GM19467 (cell line): ENCODE results near the gene MAP6.
"Not testable (repeated sequence)": the region's sequence is repeated elsewhere in the genome, so short reads cannot be mapped to it uniquely, and the experiment has no call there.

ENCODE experiments used
- ATAC-seq: cut with Tn5 transposase; IDR thresholded peaks from one replicate; pipeline ENCODE4 v1.9.1; 2021; ENCODE audit warnings: mild to moderate bottlenecking, moderate library complexity; ENCODE audit not compliant: unreplicated experiment

The MAP6 gene

GRCh38 chr11:75668451-75669297, at the start of gene MAP6:
TSS of gene MAP6 (minus strand) at chr11:75669038. CDS start at chr11:75668369, 669 bp downstream.
- no peak for ATAC-seq

GRCh38 chr11:75717608-75718418, 49.0 kb upstream of the MAP6 start, which contains the start of gene MOGAT2:
TSS of gene MOGAT2 (plus strand) at chr11:75717838. CDS start at chr11:75717889, 51 bp downstream.
- ATAC-seq = no peak

- no peak for ATAC-seq
These were observed 47.8 kb upstream of the MAP6 start for GRCh38 chr11:75716659-75717058.

GRCh38 chr11:75715688-75716087, 46.9 kb upstream of the MAP6 start:
- ATAC-seq = no peak

- no peak for ATAC-seq
These were observed 45.4 kb upstream of the MAP6 start for GRCh38 chr11:75714211-75714610.

- no peak for ATAC-seq
These were observed 37.5 kb upstream of the MAP6 start for GRCh38 chr11:75706260-75706729.

- ATAC-seq = no peak
These were observed 36.7 kb upstream of the MAP6 start for GRCh38 chr11:75705541-75705940.

GRCh38 chr11:75703695-75704237, 34.9 kb upstream of the MAP6 start:
- no peak for ATAC-seq

- ATAC-seq = no peak
These were observed 32.1 kb upstream of the MAP6 start for GRCh38 chr11:75700940-75701339.

GRCh38 chr11:75697906-75698581, 29.2 kb upstream of the MAP6 start:
- no peak for ATAC-seq

- ATAC-seq = no peak
These were observed 23.0 kb upstream of the MAP6 start for GRCh38 chr11:75691804-75692203.

GRCh38 chr11:75689863-75690609, 21.2 kb upstream of the MAP6 start:
- peak; percentile 60 for ATAC-seq

- ATAC-seq = not testable (repeated sequence)
These were observed 15.0 kb upstream of the MAP6 start for GRCh38 chr11:75683856-75684255.

- ATAC-seq = no peak
These were observed 10.7 kb upstream of the MAP6 start for GRCh38 chr11:75679566-75679965.

GRCh38 chr11:75678620-75679259, 9.9 kb upstream of the MAP6 start:
- no peak for ATAC-seq

GRCh38 chr11:75677909-75678308, 9.1 kb upstream of the MAP6 start:
- ATAC-seq = no peak

- ATAC-seq = no peak
These were observed 8.4 kb upstream of the MAP6 start for GRCh38 chr11:75677275-75677674.

- no peak for ATAC-seq
These were observed 5.2 kb upstream of the MAP6 start for GRCh38 chr11:75673977-75674582.

GRCh38 chr11:75667831-75668450, 897 bp downstream of the MAP6 start:
- ATAC-seq = no peak
